ENCODE measurements around the gene FGF11. TPM values are rescaled to one million over a fixed set of nuclear protein-coding genes. Genes with fewer than 3 reads are reported as not detected.
A peak's percentile ranks its signal among the peaks of the same experiment; 100 is the strongest.

FGF11 gene
- total RNA-seq, 2 donors from 2014 or later = 2.1 TPM; not detected in 1

- H3K4me1 ChIP-seq = peaks cover 20% of the 10 kb centered on the region
- H3K4me3 ChIP-seq = peak overlapping the region in 1 of 2 donors; percentile 69
- ATAC-seq (peak; percentile 9), DNase-seq (peak in 1 of 4 donors; percentile 45)
- H3K27ac ChIP-seq = peak overlapping the region; percentile 83 to 97 (median 95)
- TF ChIP-seq POLR2A (IDR thresholded peaks at IDR 0.05) = no peak
- TF ChIP-seq CTCF (IDR thresholded peaks at IDR 0.05) = no peak
- H3K27me3 ChIP-seq = no peaks in the 10 kb centered on the region
- intact Hi-C loops (cut with DNase I) = no loop called here
- peaks cover 0 to 6% of the 10 kb centered on the region in 2 donors for H3K36me3 ChIP-seq (replicated peaks in 1 of 2; ENCODE audit: insufficient read depth in 1 of 2, low read depth in 2 of 2)
- H3K9me3 ChIP-seq = no peaks in the 10 kb centered on the region
- WGBS, 2 donors = 5 to 17% methylated on average over 30 to 41 of the region's 48 CpGs
These were observed 45.5 kb upstream of the FGF11 start for GRCh38 chr17:7393613-7394451.

- TF ChIP-seq POLR2A (IDR thresholded peaks at IDR 0.05) (peak; percentile 72 to 85 (median 80)), CTCF (IDR thresholded peaks at IDR 0.05) (peak in 4 of 7 experiments; percentile 28 to 56 (median 44))
- peak within 1 kb of the TSS; percentile 83 to 97 (median 95) for H3K27ac ChIP-seq
- H3K9me3 ChIP-seq = no peaks in the 10 kb centered on the region
These were observed 44.7 kb upstream of the FGF11 start, which contains the start of gene PLSCR3 for GRCh38 chr17:7394452-7395191. TSS of gene PLSCR3 (minus strand) at chr17:7394525. CDS start at chr17:7394110, 415 bp downstream.

GRCh38 chr17:7396147-7396546 lies 43.2 kb upstream of the FGF11 start:
- ATAC-seq = no peak
- no peak for TF ChIP-seq CTCF (IDR thresholded peaks at IDR 0.05)
- no peak for TF ChIP-seq POLR2A (IDR thresholded peaks at IDR 0.05)
- H3K9me3 ChIP-seq = no peaks in the 10 kb centered on the region
- H3K27ac ChIP-seq = no peak overlapping the region
- H3K36me3 ChIP-seq (replicated peaks in 1 of 2; ENCODE audit: insufficient read depth in 1 of 2, low read depth in 2 of 2) = no peaks in the 10 kb centered on the region
- no peaks in the 10 kb centered on the region for H3K27me3 ChIP-seq
- peaks cover 20% of the 10 kb centered on the region for H3K4me1 ChIP-seq
- DNase-seq = no peak
- 81 to 98% methylated on average over 4 of the region's 4 CpGs for WGBS, 2 donors
- intact Hi-C loops (cut with DNase I) = no loop called here
- no peak overlapping the region for H3K4me3 ChIP-seq

More at GRCh38 chr17:7394452-7395191, 44.7 kb upstream of the FGF11 start, which contains the start of gene PLSCR3:
- H3K4me1 ChIP-seq = peaks cover 20% of the 10 kb centered on the region
- WGBS, 2 donors = 0 to 2% methylated on average over 11 to 52 of the region's 71 CpGs
- DNase-seq (peak; percentile 87 to 90 (median 88)), ATAC-seq (peak; percentile 91)
- H3K4me3 ChIP-seq = peak within 1 kb of the TSS in 1 of 2 donors; percentile 69
- H3K27me3 ChIP-seq = no peaks in the 10 kb centered on the region
- intact Hi-C loops (cut with DNase I) = no loop called here
- no peaks in the 10 kb centered on the region for H3K36me3 ChIP-seq (replicated peaks in 1 of 2; ENCODE audit: insufficient read depth in 1 of 2, low read depth in 2 of 2)

- TF ChIP-seq POLR2A (IDR thresholded peaks at IDR 0.05) (no peak), CTCF (IDR thresholded peaks at IDR 0.05) (no peak)
- no peak for DNase-seq
- ATAC-seq = no peak
- intact Hi-C loops (cut with DNase I) = no loop called here
- 72 to 77% methylated on average over 2 of the region's 2 CpGs for WGBS, 2 donors
- Histone ChIP-seq H3K4me1 (peaks cover 33% of the 10 kb centered on the region), H3K9me3 (no peaks in the 10 kb centered on the region), H3K27ac (no peak overlapping the region), H3K36me3 (replicated peaks in 1 of 2; ENCODE audit: insufficient read depth in 1 of 2, low read depth in 2 of 2) (no peaks in the 10 kb centered on the region), H3K4me3 (no peak overlapping the region), H3K27me3 (no peaks in the 10 kb centered on the region)
These were observed 40.7 kb upstream of the FGF11 start for GRCh38 chr17:7398612-7399011.

All from body of pancreas (tissue), 4 donors.